ACC112 (cell line): Measurements from ENCODE around the gene SPRR2E.
"Not testable (repeated sequence)": the region's sequence is repeated elsewhere in the genome, so short reads cannot be mapped to it uniquely, and the experiment has no call there.

Experiments used
- H2AFZ ChIP-seq: fragments of 200-600 bp; sonication (generic); one replicate; pipeline ENCODE4 v1.6.0; 2017; ENCODE audit warnings: antibody characterized with exemption, low read length; ENCODE audit not compliant: unreplicated experiment
- H3K27ac ChIP-seq: fragments of 200-600 bp; sonication (generic); 2 replicates; pipeline ENCODE4 v1.5.1; 2014; ENCODE audit warnings: low read depth, mild to moderate bottlenecking, antibody characterized with exemption, low read length, moderate library complexity
- H3K27me3 ChIP-seq: fragments of 200-600 bp; sonication (generic); 2 replicates; pipeline ENCODE4 v1.6.1; 2014; ENCODE audit warnings: mild to moderate bottlenecking, antibody characterized with exemption, low read length, moderate library complexity, mixed read lengths; ENCODE audit not compliant: insufficient read depth
- H3K36me3 ChIP-seq: fragments of 200-600 bp; sonication (generic); 2 replicates; pipeline ENCODE4 v1.6.1; 2016; ENCODE audit warnings: mild to moderate bottlenecking, antibody characterized with exemption, low read length, moderate library complexity, mixed read lengths; ENCODE audit not compliant: insufficient read depth
- H3K4me1 ChIP-seq: fragments of 200-600 bp; sonication (generic); one replicate; pipeline ENCODE4 v1.6.1; 2016; ENCODE audit warnings: low read length, mixed read lengths; ENCODE audit not compliant: insufficient read depth, unreplicated experiment, control insufficient read depth
- H3K4me3 ChIP-seq: fragments of 200-600 bp; sonication (generic); 2 replicates; pipeline ENCODE4 v1.5.1; 2014; ENCODE audit warnings: mild to moderate bottlenecking, low read depth, low read length
- H3K79me2 ChIP-seq: fragments of 200-600 bp; sonication (generic); one replicate; pipeline ENCODE4 v1.6.0; 2016; ENCODE audit warnings: low read length; ENCODE audit not compliant: control insufficient read depth, unreplicated experiment, insufficient read depth

The SPRR2E gene

GRCh38 chr1:153094426-153094825, at the start of gene SPRR2E:
Gene SPRR2E, minus strand, starts transcription at chr1:153094526. Its CDS starts 775 bp downstream, at chr1:153093751.
- Histone ChIP-seq H3K4me3 (no peak within 1 kb of the TSS), H2AFZ (no peak within 1 kb of the TSS), H3K4me1 (no peaks in the 10 kb centered on the region), H3K79me2 (no peaks in the 10 kb centered on the region), H3K36me3 (no peaks in the 10 kb centered on the region), H3K27me3 (no peaks in the 10 kb centered on the region), H3K27ac (no peak within 1 kb of the TSS)

GRCh38 chr1:153141377-153141776, 47.1 kb upstream of the SPRR2E start:
- no peaks in the 10 kb centered on the region for H3K36me3 ChIP-seq
- H3K4me1 ChIP-seq: no peaks in the 10 kb centered on the region
- no peak overlapping the region for H2AFZ ChIP-seq
- no peaks in the 10 kb centered on the region for H3K79me2 ChIP-seq
- no peak overlapping the region for H3K4me3 ChIP-seq
- H3K27ac ChIP-seq: no peak overlapping the region
- H3K27me3 ChIP-seq: no peaks in the 10 kb centered on the region

- Histone ChIP-seq H2AFZ (no peak overlapping the region), H3K79me2 (no peaks in the 10 kb centered on the region), H3K27me3 (no peaks in the 10 kb centered on the region), H3K36me3 (no peaks in the 10 kb centered on the region), H3K4me1 (no peaks in the 10 kb centered on the region), H3K27ac (no peak overlapping the region), H3K4me3 (no peak overlapping the region)
Measured at GRCh38 chr1:153140484-153140883, 46.2 kb upstream of the SPRR2E start.

GRCh38 chr1:153133743-153134142, 39.4 kb upstream of the SPRR2E start:
- Histone ChIP-seq H3K4me1 (no peaks in the 10 kb centered on the region), H3K27me3 (no peaks in the 10 kb centered on the region), H3K36me3 (no peaks in the 10 kb centered on the region), H3K4me3 (no peak overlapping the region), H3K79me2 (no peaks in the 10 kb centered on the region), H3K27ac (no peak overlapping the region), H2AFZ (no peak overlapping the region)

- Histone ChIP-seq H2AFZ (no peak overlapping the region), H3K27ac (no peak overlapping the region), H3K4me3 (no peak overlapping the region), H3K36me3 (no peaks in the 10 kb centered on the region), H3K79me2 (no peaks in the 10 kb centered on the region), H3K27me3 (no peaks in the 10 kb centered on the region), H3K4me1 (no peaks in the 10 kb centered on the region)
Measured at GRCh38 chr1:153133267-153133666, 38.9 kb upstream of the SPRR2E start.

GRCh38 chr1:153128688-153129087, 34.4 kb upstream of the SPRR2E start:
- not testable (repeated sequence) for H3K27me3 ChIP-seq, H3K36me3 ChIP-seq, H3K79me2 ChIP-seq, H3K27ac ChIP-seq, H3K4me3 ChIP-seq, H3K4me1 ChIP-seq, H2AFZ ChIP-seq

- no peak overlapping the region for H3K4me3 ChIP-seq
- H3K4me1 ChIP-seq: no peaks in the 10 kb centered on the region
- H3K27me3 ChIP-seq: no peaks in the 10 kb centered on the region
- no peaks in the 10 kb centered on the region for H3K36me3 ChIP-seq
- no peaks in the 10 kb centered on the region for H3K79me2 ChIP-seq
- H3K27ac ChIP-seq: no peak overlapping the region
- no peak overlapping the region for H2AFZ ChIP-seq
Measured at GRCh38 chr1:153127296-153127695, 33.0 kb upstream of the SPRR2E start.

GRCh38 chr1:153125536-153125935, 31.2 kb upstream of the SPRR2E start:
- no peak overlapping the region for H2AFZ ChIP-seq
- no peak overlapping the region for H3K4me3 ChIP-seq

GRCh38 chr1:153123793-153124192, 29.5 kb upstream of the SPRR2E start:
- not testable (repeated sequence) for H2AFZ ChIP-seq, H3K4me3 ChIP-seq, H3K27ac ChIP-seq, H3K79me2 ChIP-seq, H3K36me3 ChIP-seq, H3K4me1 ChIP-seq, H3K27me3 ChIP-seq

More at GRCh38 chr1:153125536-153125935, 31.2 kb upstream of the SPRR2E start:
- Histone ChIP-seq H3K36me3 (no peaks in the 10 kb centered on the region), H3K4me1 (no peaks in the 10 kb centered on the region), H3K27me3 (no peaks in the 10 kb centered on the region), H3K27ac (no peak overlapping the region), H3K79me2 (no peaks in the 10 kb centered on the region)

GRCh38 chr1:153122831-153123421, 28.6 kb upstream of the SPRR2E start:
- Histone ChIP-seq H2AFZ (no peak overlapping the region), H3K4me3 (no peak overlapping the region), H3K27me3 (no peaks in the 10 kb centered on the region), H3K27ac (no peak overlapping the region), H3K4me1 (no peaks in the 10 kb centered on the region), H3K79me2 (no peaks in the 10 kb centered on the region), H3K36me3 (no peaks in the 10 kb centered on the region)

GRCh38 chr1:153120945-153121344, 26.6 kb upstream of the SPRR2E start:
- Histone ChIP-seq H3K27ac (no peak overlapping the region), H2AFZ (no peak overlapping the region), H3K27me3 (no peaks in the 10 kb centered on the region), H3K79me2 (no peaks in the 10 kb centered on the region), H3K36me3 (no peaks in the 10 kb centered on the region), H3K4me1 (no peaks in the 10 kb centered on the region), H3K4me3 (no peak overlapping the region)
